Bronchial epithelial cell (primary cell): ENCODE data around the gene PITRM1. TPM values are rescaled to one million over a fixed set of nuclear protein-coding genes. Genes with fewer than 3 reads are reported as not detected.
A peak's percentile ranks its signal among the peaks of the same experiment; 100 is the strongest.

ENCODE experiments used
- DNase-seq: peaks from one replicate; pipeline ENCODE4 v3.0.0-alpha.2; 2010; ENCODE audit warnings: low read depth
- FAIRE-seq: peaks from 2 replicates; lab custom pipeline; 2011; peaks lifted over from hg19 to GRCh38; lab: Jason Lieb, UNC
- H3K27me3 ChIP-seq: 2 replicates; pipeline ENCODE4 v1.5.1; 2011; ENCODE audit warnings: low read length; ENCODE audit not compliant: control insufficient read depth, insufficient read depth
- H3K36me3 ChIP-seq: 2 replicates; pipeline ENCODE4 v1.5.1; 2011; ENCODE audit warnings: low read length; ENCODE audit not compliant: control insufficient read depth, insufficient read depth
- H3K4me3 ChIP-seq: 2 replicates; pipeline ENCODE4 v1.5.1; 2011; ENCODE audit warnings: mild to moderate bottlenecking, low read depth, low read length, control low read depth
- CTCF ChIP-seq: IDR thresholded peaks from 2 replicates; pipeline ENCODE4 v1.5.1; 2011; ENCODE audit warnings: mild to moderate bottlenecking, moderate library complexity, low read length, control low read depth, inconsistent platforms; ENCODE audit not compliant: insufficient read depth, severe bottlenecking
- total RNA-seq: library from RNA; depleted of rRNA; stranded (reverse); fragments of >200 nt; gene quantifications from 2 replicates; pipeline ENCODE4 v1.2.1, GENCODE V29; 2014

The PITRM1 gene
- total RNA-seq, 1 donor from 2014 or later = 39.2 TPM

GRCh38 chr10:3217301-3217700 is 44.7 kb upstream of the PITRM1 start:
- H3K4me3 ChIP-seq = no peak overlapping the region
- TF ChIP-seq CTCF = no peak
- no peaks in the 10 kb centered on the region for H3K27me3 ChIP-seq
- FAIRE-seq (no peak), DNase-seq (peak; percentile 28)
- no peaks in the 10 kb centered on the region for H3K36me3 ChIP-seq

- TF ChIP-seq CTCF = no peak
- FAIRE-seq (no peak), DNase-seq (no peak)
- Histone ChIP-seq H3K4me3 (no peak overlapping the region), H3K27me3 (no peaks in the 10 kb centered on the region), H3K36me3 (no peaks in the 10 kb centered on the region)
These were observed 42.7 kb upstream of the PITRM1 start for GRCh38 chr10:3215153-3215775.

GRCh38 chr10:3213758-3214515 is 41.4 kb upstream of the PITRM1 start:
- DNase-seq (no peak), FAIRE-seq (peak; percentile 43)
- Histone ChIP-seq H3K27me3 (no peaks in the 10 kb centered on the region), H3K4me3 (no peak overlapping the region), H3K36me3 (no peaks in the 10 kb centered on the region)
- TF ChIP-seq CTCF = no peak

GRCh38 chr10:3213208-3213607 is 40.6 kb upstream of the PITRM1 start:
- H3K27me3 ChIP-seq = no peaks in the 10 kb centered on the region
- FAIRE-seq = no peak
- TF ChIP-seq CTCF = no peak
- H3K4me3 ChIP-seq = no peak overlapping the region
- no peaks in the 10 kb centered on the region for H3K36me3 ChIP-seq
- no peak for DNase-seq

- TF ChIP-seq CTCF = no peak
- no peaks in the 10 kb centered on the region for H3K27me3 ChIP-seq
- DNase-seq = no peak
- H3K36me3 ChIP-seq = no peaks in the 10 kb centered on the region
- no peak overlapping the region for H3K4me3 ChIP-seq
- peak; percentile 7 for FAIRE-seq
These were observed 37.8 kb upstream of the PITRM1 start for GRCh38 chr10:3210251-3210877.
